NAMALWA (cell line): ENCODE measurements around the gene DPPA4.
"Not testable (repeated sequence)": the region's sequence is repeated elsewhere in the genome, so short reads cannot be mapped to it uniquely, and the experiment has no call there.

ENCODE experiments used
- DNase-seq: peaks from one replicate; pipeline ENCODE4 v3.0.0-alpha.2; 2015; ENCODE audit warnings: low spot score

DPPA4 gene, protein sequence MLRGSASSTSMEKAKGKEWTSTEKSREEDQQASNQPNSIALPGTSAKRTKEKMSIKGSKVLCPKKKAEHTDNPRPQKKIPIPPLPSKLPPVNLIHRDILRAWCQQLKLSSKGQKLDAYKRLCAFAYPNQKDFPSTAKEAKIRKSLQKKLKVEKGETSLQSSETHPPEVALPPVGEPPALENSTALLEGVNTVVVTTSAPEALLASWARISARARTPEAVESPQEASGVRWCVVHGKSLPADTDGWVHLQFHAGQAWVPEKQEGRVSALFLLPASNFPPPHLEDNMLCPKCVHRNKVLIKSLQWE

DNA sequence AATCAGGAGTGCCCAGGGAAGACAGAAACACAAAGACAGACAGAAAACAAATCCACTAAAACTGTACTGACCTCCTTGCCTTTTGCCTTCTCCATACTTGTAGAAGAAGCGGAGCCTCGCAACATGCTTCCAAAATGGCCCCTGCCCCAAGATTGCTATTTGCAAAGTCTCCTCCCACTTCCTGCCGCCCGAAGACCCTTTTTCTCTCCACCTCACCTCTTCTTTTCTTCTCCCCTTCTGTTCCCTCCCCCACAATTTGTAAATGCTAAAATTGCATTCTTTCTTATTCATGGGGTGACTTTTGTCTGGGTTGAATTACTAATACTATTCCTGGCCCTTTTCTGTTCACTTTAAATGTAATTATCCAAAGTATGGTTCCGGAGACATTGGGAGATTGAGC lies at the start of gene DPPA4:
TSS of gene DPPA4 (minus strand) at position 154 of the 400 bp plus-strand sequence. CDS start at position 125, 29 bp downstream.
- no peak for DNase-seq

DNA sequence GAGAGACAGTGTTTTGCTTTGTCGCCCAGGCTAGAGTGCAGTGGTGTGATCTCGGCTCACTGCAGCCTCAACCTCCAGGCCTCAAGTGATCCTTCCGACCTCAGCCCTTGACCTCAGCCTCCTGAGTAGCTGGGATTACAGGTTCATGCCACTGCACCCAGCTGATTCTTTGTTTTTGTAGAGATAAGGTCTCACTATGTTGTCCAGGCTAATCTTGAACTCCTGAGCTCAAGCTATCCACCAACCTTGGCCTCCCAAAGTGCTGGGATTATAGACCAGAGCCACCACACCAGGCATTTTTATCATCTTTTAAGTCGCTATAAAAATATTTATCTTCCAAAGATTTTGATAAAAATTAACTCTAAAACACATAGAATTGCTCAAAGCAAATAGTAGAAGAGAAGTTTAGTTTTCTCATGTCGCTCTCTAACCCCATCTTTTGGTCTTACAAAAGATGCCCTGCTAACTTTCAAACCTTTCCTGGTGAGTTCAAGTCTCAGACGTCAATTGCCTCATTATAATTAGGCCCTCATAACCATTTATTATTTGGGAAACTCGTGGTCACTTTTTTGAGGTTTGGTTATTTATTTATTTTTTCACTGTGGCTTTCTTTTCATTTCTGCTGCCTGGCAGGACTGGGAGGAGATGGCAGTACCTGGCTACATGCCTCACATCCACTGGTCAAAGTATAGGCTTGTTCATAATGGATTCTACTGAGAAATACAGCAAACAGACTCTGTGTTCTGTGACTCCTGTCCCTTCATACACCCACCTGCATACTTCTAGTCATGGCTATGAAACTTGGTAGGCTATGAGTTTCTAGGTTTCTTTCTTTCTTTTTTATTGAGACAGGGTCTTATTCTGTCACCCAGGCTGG lies 48.3 kb upstream of the DPPA4 start:
- no peak for DNase-seq

DNA sequence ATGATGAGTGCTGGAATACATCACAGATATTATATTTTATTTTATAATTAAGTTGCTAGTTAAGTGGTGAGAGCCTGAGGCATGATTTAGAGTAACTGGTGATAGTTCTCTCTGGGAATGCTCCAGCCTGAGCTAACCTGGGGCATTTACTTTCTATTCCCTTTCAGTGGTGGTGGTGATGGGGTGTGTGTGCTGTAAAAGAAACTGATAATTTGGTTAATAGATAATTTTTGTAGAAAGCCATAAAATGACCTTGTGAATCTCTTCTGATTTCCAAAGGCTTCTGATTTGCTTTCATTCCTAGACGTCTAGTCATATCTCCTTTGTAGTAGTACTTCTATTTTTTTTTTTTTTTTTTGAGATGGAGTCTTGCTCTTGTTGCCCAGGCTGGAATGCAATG lies 46.8 kb upstream of the DPPA4 start:
- no peak for DNase-seq

DNA sequence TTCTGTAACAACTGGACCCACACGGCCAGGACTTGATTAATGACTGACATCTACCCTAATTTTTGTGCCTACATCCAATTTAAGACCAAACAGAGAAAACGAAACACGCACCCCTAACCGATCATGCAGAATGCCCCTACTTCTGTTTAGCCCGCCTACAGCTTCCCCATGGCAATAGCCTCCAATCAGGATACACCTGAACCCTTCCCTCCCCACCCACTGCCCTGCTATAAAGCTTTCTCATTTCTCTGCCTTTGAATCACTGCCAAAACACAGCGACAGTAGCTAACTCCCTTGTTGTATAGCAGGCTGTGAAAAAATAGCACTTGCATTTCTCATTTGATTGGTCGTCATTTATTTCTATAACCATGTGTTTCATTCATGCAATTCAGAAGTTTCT lies 45.2 kb upstream of the DPPA4 start:
- DNase-seq, result no peak

DNA sequence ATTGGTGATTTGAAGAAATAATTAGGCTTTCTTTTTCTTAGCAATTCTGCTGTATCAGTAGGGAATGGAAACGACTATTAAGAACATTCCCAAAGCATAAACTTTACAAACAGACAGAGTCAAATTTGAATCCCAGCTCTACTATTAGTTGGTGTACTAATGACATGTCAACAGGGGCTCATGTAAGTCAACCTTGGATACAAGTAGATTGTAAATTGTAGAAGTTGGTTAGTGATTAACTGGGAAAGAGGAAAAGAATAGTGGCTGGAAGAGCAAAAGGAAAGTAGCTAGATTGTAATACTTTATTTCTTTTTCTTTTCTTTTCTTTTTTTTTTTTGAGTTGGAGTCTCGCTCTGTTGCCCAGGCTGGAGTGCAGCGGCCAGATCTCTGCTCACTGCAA lies 38.6 kb upstream of the DPPA4 start:
- no peak for DNase-seq

DNA sequence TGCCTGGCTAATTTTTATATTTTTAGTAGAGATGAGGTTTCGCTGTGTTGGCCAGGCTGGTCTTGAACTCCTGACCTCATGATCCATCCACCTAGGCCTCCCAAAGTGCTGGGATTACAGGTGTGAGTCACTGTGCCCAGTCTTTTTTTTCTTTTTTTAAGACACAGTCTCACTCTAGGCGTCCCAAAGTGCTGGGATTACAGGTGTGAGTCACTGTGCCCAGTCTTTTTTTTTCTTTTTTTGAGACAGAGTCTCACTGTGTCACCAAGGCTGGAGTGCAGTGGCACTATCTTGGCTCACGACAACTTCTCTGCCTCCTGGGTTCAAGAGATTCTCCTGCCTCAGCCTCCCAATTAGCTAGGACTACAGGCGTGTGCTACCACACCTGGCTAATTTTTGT lies 37.1 kb upstream of the DPPA4 start:
- not testable (repeated sequence) for DNase-seq

DNA sequence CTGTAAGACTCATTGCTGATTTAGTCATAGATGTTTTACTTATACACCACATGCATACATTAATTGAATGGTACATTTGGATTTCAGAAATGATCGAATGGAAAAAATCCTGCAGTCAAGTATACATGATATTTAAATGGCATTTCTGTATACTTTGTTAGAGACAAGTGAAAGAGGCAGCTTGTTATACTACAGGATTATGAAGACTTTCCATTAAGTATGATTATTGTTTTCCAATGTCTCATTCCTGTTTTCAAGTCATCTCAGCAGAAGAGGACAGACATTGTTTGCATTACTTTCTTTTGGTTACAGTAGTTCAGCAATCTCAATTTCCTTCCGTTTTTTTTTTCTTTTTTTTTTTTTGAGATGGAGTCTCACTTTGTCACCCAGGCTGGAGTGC lies 36.6 kb upstream of the DPPA4 start:
- no peak for DNase-seq

DNA sequence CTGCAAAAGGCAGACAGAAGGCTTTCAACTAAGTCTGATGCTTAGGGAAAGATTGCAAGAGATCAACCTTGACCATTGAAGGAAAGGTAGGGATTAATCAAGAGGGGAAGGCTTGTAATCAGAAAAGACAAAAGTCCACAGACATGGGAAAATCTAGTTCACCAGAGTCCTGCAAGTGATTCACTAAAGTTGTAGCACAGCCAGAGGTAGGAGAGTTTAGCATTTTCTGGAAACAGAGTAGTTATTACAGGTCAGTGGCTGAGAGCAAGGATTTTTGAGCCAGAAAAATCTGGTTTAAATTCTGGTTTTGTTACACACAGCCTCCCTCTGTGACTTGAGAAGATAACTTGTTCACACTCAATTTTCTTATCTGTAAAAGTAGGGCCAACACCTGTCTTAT lies 35.3 kb upstream of the DPPA4 start:
- no peak for DNase-seq

DNA sequence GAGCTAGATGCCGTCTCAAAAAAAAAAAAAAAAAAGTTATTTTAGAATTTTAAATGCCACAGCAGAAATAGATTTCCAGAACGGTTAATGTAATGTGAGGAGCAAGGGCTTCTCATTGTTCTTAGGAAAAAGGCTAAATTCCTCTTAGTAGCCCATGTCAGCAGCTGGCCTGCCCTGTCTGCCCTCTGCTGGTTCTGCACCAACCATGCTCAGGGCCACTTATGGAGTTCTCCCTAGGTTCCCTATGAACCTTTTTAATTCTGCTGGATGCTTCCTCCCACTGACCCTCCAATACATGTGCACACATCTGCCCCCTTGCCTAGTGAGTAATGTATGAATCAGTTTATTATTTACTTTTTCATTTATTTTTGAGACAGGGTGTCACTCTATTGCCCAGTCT lies 32.2 kb upstream of the DPPA4 start:
- DNase-seq, result no peak

DNA sequence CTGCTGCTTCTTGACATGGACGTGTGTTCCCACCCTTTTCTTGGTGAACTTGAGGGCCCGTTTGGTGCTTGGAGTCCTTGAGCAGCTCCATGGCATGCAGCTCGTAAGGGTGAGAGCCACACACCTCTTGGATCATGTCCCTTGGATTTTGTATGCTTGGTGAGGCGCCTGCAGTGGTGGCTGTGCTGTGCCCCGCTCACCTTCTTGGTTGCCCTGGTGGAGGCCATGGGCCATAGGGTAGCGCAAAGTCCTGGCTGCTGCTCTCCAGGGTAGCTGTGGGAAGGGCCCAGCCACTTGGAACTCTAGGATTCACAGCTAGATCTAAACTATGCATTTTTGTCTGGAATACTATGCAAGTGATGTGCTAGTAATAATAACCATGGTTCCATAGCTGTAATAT lies 26.7 kb upstream of the DPPA4 start:
- DNase-seq, result no peak

DNA sequence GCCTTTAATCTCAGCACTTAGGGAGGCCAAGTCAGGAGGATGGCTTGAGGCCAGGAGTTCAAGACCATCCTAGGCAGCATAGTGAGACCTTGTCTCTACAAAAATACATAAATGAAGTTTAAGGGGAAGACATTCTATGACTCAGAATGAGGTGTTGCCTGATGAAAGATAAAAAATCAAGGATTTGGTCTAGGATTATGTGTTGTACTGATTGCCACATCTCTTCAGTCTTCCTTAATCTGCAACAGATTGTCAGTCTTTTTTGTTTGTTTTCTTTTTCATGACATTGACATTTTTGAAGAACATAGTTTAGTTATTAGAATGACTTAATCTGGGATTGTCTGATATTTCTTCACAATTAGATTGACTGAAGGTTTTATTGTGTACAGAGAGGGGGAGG lies 26.3 kb upstream of the DPPA4 start:
- DNase-seq, result no peak

DNA sequence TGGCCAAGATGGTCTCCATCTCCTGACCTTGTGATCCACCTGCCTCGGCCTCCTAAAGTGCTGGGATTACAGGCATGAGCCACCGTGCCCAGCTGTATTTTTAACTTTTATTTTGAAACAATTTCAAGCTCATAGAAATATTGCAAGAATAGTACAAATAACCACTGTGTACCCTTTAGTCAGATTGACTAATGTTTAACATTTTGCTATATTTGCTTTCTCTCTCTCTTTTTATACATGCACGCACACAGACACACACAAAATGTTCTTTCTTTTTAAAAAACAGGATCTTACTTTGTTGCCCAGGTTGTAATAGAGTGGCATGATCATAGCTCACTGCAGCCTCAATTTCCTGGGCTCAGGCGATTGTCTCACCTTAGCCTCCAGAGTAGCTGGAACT lies 25.5 kb upstream of the DPPA4 start:
- DNase-seq, result no peak

DNA sequence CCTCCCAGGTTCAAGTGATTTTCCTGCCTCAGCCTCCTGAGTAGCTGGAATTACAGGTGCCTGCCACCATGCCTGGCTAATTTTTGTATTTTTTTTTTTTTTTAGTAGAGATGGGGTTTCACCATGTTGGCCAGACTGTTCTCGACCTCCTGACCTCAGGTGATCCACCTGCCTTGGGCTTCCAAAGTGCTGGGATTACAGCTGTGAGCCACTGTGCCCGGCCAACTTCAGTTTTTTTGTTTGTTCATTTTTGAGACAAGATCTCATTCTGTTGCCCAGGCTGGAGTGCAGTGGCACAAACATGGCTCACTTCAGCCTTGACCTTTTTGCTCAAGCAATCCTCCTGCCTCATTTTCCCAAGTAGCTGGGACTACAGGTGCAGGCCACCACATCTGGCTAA lies 21.5 kb upstream of the DPPA4 start:
- DNase-seq, result not testable (repeated sequence)

DNA sequence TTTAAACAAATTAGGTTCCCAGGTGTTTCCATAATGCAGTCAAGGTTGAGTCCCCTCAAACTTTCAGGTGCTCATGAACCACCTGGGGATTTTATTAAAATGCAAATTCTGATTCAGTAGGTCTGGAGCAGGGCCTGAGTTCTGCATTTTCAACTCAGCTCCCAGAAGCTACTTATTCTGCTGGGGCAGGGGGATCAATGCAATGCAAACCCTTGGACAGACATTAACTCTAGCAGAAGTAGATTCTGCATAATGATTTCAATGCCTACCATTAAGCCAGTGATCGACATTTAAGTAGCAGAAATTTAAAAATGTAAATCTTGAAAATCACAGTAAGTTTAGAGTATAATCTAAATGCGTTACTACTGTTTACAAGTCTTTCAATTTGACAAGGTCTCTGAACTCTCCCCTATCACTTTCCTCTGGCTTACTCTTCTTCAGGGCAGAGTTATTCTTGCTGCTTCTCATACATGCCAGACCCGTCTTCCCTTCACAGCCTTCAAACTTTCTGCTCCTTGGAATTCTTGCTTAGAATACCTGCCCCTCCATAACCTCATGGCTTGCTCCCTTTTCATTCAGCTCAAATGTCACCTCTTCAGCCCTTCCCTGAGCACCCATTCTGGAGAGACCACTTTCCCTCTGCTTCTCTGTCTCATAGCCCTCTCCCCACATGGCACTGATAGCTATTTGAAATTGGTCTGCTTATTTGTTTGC lies 19.3 kb upstream of the DPPA4 start:
- DNase-seq, result no peak

DNA sequence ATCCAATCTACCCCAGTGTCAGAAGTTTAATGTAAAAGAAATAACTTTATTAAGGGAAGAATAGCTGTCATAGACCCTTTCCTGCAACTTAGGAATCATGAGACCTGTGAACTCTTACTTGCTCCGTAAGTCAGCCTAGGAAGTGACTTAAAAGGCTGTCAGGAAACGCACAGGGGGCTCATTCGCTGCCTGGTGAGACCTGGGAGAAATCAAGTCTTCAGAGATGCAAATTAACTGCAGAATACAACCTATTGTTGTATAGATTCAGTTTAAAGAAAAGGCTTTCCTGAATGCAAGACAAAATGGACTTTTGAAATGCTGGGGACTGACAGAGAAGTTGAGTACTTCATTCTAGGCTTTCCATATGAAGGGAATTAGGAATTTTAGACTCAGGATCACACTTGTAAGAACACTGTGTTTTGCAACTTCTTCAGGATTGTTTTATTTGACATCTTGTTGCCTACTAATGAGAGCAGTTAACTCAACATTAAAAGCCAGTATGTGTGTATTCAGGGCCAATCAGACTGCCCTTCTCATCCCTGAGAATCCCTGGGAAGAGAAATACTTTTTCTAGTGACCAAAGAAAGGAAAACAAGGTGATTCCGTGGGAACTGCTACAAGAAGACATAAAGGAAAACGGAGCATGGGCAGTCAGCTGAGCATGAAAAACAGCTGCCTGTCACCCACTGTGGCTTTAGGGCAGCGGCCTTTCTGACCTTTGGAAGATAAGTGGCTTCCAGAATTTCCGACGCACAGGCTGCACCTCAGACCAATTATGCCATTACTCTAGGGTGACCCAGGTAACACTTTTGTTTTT lies 18.5 kb upstream of the DPPA4 start:
- DNase-seq, result no peak

DNA sequence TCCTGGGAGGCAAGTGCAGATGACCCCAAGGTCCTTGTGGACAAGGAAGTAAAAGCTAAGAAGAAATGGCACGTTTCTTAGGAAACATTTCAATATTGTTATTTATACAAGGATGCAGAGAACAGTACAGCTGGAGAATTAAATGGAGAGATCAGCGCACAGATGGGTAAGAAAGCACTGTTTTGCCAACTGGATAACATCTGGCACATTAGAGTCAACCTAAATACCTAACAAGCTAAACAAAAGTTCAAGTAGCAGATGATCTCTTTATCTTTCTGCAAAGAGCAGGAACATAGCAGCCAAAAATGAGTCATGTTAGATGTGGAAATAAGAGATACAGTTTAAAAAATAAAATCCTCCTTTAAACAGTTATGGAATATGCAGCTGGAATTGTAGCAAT lies 15.7 kb upstream of the DPPA4 start:
- no peak for DNase-seq

DNA sequence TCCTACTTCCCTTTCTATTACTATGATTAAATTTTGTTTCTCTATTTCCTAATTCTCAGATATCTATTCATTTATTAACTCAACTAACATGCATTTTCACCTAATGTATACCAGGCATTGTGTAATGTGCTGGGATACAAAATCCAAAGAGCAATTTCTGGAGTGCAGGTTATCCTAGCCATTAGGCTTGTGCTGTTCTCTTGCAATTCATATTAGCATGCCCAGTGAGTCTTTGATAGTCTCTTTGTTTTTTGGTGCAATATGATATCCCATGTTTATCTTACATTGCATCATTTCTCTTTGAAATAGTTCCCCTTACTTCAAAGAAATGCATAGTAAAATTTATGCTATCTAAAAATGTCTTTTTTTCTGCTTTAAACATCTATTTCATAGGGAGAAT lies 13.9 kb upstream of the DPPA4 start:
- DNase-seq, result no peak

DNA sequence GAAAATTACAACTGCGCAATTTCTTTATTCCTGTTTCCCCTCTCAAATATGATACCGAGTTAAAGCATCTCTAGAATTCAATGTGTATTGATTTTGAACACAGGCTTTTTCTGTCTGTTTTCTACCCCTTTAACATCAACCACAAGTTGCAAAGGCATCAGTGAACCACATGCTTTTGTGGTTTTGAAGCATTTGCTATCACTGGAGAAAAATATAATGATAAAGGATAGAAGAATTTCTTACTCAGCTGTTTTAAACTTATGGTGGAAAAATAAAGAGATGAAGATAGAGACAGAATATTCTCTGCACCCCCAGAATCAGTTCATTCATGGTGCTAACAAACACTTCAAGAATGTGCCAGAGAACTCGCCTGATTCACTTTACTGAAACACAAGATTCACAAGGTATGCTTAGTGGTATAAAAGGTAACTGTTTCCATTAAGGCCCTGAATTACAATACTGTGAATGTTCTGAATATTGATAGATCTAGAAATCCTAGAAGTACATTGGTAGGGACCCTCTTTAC lies 9.5 kb upstream of the DPPA4 start:
- no peak for DNase-seq

DNA sequence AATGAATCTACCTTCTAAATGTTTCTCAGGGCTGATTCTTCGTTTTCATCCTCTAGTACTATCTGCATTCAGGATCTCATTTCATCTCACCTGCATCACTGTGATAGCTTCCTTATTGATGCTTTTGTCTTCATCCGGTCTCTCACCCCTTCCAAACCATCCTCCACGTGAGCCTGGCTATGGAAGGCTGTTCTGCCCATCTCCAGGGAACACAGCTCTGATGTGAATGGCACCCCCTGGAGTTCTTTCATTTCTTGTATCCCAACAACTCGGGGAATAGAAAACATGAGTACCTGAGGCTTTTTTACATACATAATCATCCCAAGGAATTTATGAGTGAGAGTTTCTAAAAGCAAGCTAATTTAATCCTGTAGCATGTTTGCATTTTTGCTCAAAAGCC lies 8.8 kb upstream of the DPPA4 start:
- no peak for DNase-seq

DNA sequence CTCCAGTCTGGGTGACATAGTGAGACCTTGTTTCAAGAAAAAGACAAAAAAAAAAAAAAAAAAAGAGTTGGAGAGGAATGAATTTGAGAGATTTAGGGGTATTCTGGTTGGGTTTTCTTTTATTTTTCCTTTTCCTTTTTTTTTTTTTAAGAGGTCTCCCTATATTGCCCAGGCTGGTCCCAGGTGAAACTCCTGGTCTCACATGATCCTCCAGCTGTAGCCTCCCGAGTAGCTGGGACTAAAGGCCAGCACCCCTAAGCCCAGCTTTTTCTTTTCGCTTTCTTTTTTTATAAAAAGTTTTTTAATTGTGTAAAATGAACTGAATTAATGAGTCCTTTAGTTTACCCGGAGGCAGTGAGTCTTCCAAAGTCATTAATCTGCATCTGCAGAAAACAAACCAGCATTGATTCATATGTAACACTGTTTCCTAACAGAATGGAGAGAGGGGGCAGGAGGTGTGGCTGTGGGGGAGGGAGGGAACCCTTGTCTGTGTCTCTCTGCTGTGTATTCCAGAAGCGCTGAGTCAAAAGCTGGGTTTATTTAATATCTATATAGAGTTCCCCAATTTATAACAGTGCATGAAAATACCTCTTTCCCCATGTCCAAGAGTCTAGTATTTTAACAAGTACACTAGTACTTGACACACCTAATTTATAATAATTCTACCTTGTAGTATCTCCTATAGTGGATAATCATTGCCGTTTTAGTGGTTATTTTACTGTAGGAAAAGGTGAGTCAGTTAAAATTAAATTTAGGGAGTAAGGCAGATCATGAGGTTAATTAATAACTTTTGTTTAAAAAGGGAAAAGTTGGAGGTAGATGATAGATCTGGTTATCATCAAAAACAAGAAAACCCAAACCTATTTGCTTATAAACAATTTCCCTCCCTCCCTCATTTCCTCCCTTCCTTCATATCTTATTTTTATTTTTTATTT lies 2.6 kb upstream of the DPPA4 start:
- DNase-seq, result no peak

DNA sequence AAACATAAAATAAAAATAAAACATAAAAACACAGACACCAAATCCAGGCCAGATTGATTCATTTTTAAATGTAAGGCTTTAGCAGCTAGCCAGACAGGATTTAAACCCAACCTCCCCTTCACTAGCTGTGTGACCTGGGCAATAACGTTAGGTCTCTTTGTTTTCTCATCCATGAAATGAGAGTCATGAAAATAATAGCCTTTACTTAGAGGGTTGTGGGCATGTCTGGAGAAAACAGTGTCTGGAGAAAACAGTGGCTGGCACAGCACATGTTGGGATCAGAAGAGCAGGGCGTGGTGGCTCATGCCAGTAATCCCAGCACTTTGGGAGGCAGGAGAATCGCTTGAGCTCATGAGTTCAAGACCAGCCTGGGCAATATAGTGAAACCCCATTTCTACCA lies 1.9 kb upstream of the DPPA4 start:
- DNase-seq, result no peak
